ENCODE results near the gene POLG2.

Gene POLG2

DNA sequence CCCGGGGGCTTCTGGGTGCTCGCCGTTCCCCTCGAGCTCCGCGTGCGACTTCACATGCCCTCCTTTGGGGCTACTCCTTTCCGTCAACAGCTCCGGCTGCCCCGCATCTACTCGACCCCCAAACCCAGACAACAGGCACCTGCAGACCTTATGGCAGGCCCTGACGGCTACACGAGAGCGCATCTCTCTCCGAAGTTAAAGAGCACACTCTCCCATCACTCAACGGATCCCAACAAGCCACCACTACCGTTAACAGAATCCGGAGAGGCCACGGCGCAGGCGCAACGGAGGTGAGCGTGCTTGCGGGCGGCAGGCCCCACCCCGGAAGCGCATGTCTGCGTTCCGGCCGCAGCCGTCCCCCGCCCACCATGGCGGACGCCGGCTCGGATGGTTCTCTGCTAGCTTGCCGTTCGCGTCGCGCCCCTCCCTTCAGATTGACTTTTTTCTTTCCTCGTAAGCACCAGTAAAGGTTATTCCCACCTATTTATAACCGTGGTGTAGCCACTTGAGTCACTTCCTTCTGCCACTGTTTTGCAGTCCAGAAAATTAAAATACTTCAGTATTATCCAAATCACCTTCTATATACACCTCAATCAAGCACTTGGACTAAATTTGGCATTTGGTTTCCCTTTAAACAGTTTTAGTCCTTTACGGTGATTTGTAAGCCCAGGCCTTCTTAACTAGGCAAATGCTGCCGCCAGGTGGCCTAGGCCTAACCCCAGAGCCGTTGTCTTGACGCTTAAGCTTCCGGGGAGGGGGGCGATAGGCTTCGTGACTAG is at the start of gene POLG2:
POLG2 (minus strand) TSS at position 269 of the 779 bp plus-strand sequence; CDS start at position 183, 86 bp downstream.
- Histone ChIP-seq H4K20me1 (ENCODE audit: control insufficient read depth, insufficient read depth, low read depth, low read length) (peaks cover 13% of the 10 kb centered on the region; the same call in 1 of the 2 replicates), H3K4me3 (ENCODE audit: low read length) (peak within 1 kb of the TSS; percentile 84), H3K4me2 (ENCODE audit: low read length) (peak within 1 kb of the TSS; percentile 64), H3K36me3 (ENCODE audit: control insufficient read depth, low read length) (peaks cover 72% of the 10 kb centered on the region), H3K27me3 (ENCODE audit: control insufficient read depth, low read length) (no peaks in the 10 kb centered on the region), H3K9me2 (replicated peaks; ENCODE audit: control insufficient read depth, low read length) (no peaks in the 10 kb centered on the region), H3K9me3 (ENCODE audit: control insufficient read depth, insufficient read depth, low read length) (no peaks in the 10 kb centered on the region), H3K27ac (ENCODE audit: low read depth, low read length) (peak within 1 kb of the TSS; percentile 80), H3K79me2 (ENCODE audit: control insufficient read depth, low read length) (peaks cover 69% of the 10 kb centered on the region), H3K4me1 (ENCODE audit: control insufficient read depth, low read length) (peaks cover 65% of the 10 kb centered on the region), H3F3A (ENCODE audit: control insufficient read depth, insufficient read depth) (peaks cover 62% of the 10 kb centered on the region)
- TF ChIP-seq EZH2phosphoT487 (IDR thresholded peaks at IDR 0.05; ENCODE audit: borderline replicate concordance, low read length) = no peak
- TF ChIP-seq, protein P1, sequence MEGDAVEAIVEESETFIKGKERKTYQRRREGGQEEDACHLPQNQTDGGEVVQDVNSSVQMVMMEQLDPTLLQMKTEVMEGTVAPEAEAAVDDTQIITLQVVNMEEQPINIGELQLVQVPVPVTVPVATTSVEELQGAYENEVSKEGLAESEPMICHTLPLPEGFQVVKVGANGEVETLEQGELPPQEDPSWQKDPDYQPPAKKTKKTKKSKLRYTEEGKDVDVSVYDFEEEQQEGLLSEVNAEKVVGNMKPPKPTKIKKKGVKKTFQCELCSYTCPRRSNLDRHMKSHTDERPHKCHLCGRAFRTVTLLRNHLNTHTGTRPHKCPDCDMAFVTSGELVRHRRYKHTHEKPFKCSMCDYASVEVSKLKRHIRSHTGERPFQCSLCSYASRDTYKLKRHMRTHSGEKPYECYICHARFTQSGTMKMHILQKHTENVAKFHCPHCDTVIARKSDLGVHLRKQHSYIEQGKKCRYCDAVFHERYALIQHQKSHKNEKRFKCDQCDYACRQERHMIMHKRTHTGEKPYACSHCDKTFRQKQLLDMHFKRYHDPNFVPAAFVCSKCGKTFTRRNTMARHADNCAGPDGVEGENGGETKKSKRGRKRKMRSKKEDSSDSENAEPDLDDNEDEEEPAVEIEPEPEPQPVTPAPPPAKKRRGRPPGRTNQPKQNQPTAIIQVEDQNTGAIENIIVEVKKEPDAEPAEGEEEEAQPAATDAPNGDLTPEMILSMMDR (IDR thresholded peaks at IDR 0.05; ENCODE audit: low read depth, low read length, poor library complexity, severe bottlenecking) = peak; percentile 83

DNA sequence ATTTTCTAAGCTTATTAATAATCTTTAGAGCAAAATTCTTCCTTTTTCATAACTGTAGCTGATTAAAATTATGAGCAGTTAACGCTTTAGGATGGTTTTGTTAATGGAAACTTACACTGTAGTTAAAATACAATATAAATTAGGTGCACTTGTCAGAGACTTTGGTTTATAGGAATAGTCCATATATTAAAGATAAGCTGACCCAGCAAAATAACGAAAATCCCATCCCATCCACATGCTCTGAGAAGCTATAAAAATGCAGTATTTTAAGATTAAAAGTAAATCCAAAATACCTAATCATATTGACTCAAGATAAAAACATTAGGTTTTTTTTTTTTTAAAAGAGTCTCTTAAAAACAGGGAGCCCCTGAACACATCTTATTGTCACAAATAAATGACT is 47.9 kb upstream of the POLG2 start:
- H3K4me2 ChIP-seq (ENCODE audit: low read length) = no peak overlapping the region
- no peak for TF ChIP-seq EZH2phosphoT487 (IDR thresholded peaks at IDR 0.05; ENCODE audit: borderline replicate concordance, low read length)
- peaks cover 11% of the 10 kb centered on the region for H3F3A ChIP-seq (ENCODE audit: control insufficient read depth, insufficient read depth)
- no peaks in the 10 kb centered on the region for H3K9me3 ChIP-seq (ENCODE audit: control insufficient read depth, insufficient read depth, low read length)
- no peaks in the 10 kb centered on the region for H3K4me1 ChIP-seq (ENCODE audit: control insufficient read depth, low read length)
- no peaks in the 10 kb centered on the region for H4K20me1 ChIP-seq (ENCODE audit: control insufficient read depth, insufficient read depth, low read depth, low read length)
- H3K79me2 ChIP-seq (ENCODE audit: control insufficient read depth, low read length) = no peaks in the 10 kb centered on the region
- peaks cover 27% of the 10 kb centered on the region for H3K36me3 ChIP-seq (ENCODE audit: control insufficient read depth, low read length)
- no peaks in the 10 kb centered on the region for H3K27me3 ChIP-seq (ENCODE audit: control insufficient read depth, low read length)
- no peak overlapping the region for H3K4me3 ChIP-seq (ENCODE audit: low read length)
- no peak overlapping the region for H3K27ac ChIP-seq (ENCODE audit: low read depth, low read length)
- H3K9me2 ChIP-seq (replicated peaks; ENCODE audit: control insufficient read depth, low read length) = no peaks in the 10 kb centered on the region

DNA sequence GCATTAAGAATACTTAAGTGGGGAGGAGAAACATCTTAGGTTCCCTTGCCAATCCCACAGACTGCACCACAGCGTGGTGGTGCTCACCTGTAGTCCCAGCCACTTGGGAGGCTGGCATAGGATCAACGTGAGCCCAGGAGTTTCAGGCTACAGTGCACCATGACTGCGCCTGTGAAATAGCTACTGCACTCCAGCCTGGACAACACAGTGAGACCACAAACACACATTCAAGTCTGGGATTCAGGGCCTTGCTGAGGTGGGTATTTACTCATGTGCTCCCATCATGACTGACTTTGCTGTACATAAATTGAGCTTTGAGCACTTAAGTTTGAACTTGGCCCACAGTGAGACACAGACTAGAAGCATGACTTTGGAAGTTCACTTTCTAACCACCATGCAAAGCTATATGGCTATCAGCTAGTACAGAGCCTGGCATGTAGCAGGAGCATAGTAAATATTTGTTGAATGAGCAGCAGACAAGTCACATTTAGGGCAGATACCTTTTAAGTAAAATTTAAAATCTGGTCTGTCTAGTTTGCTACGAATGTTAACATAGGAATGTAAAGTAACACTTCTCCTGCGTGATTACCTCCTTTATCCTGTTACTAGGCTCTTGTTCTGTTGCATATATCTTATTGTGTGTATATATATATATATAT is 43.4 kb upstream of the POLG2 start:
- H3F3A ChIP-seq (ENCODE audit: control insufficient read depth, insufficient read depth) = peaks cover 20% of the 10 kb centered on the region
- H3K27me3 ChIP-seq (ENCODE audit: control insufficient read depth, low read length) = no peaks in the 10 kb centered on the region
- H3K4me3 ChIP-seq (ENCODE audit: low read length) = no peak overlapping the region
- H4K20me1 ChIP-seq (ENCODE audit: control insufficient read depth, insufficient read depth, low read depth, low read length) = no peaks in the 10 kb centered on the region
- H3K27ac ChIP-seq (ENCODE audit: low read depth, low read length) = no peak overlapping the region
- no peaks in the 10 kb centered on the region for H3K9me3 ChIP-seq (ENCODE audit: control insufficient read depth, insufficient read depth, low read length)
- no peaks in the 10 kb centered on the region for H3K79me2 ChIP-seq (ENCODE audit: control insufficient read depth, low read length)
- H3K4me1 ChIP-seq (ENCODE audit: control insufficient read depth, low read length) = no peaks in the 10 kb centered on the region
- no peak for TF ChIP-seq EZH2phosphoT487 (IDR thresholded peaks at IDR 0.05; ENCODE audit: borderline replicate concordance, low read length)
- TF ChIP-seq, protein P1 (IDR thresholded peaks at IDR 0.05; ENCODE audit: low read depth, low read length, poor library complexity, severe bottlenecking) = no peak
- no peaks in the 10 kb centered on the region for H3K9me2 ChIP-seq (replicated peaks; ENCODE audit: control insufficient read depth, low read length)
- H3K36me3 ChIP-seq (ENCODE audit: control insufficient read depth, low read length) = peaks cover 55% of the 10 kb centered on the region
- H3K4me2 ChIP-seq (ENCODE audit: low read length) = no peak overlapping the region

Data from DOHH2 (cell line).